HG02973 (cell line): ENCODE measurements around the gene RNF144A.
A peak's percentile ranks its signal among the peaks of the same experiment; 100 is the strongest.
"Not testable (repeated sequence)": the region's sequence is repeated elsewhere in the genome, so short reads cannot be mapped to it uniquely, and the experiment has no call there.

Source experiments
- ATAC-seq: cut with Tn5 transposase; IDR thresholded peaks from one replicate; pipeline ENCODE4 v1.9.1; 2021; ENCODE audit warnings: moderate library complexity; ENCODE audit not compliant: unreplicated experiment

The RNF144A gene

GRCh38 chr2:6995391-6996097 is 78.3 kb downstream of the RNF144A start:
- ATAC-seq, result no peak

GRCh38 chr2:6999211-6999877 is 82.1 kb downstream of the RNF144A start:
- peak; percentile 66 for ATAC-seq

GRCh38 chr2:7001395-7001794 is 84.2 kb downstream of the RNF144A start:
- ATAC-seq, result not testable (repeated sequence)

GRCh38 chr2:7003895-7004294 is 86.7 kb downstream of the RNF144A start:
- no peak for ATAC-seq

- ATAC-seq, result no peak
Observed at GRCh38 chr2:7004636-7005035, 87.4 kb downstream of the RNF144A start.

GRCh38 chr2:7007488-7007845 is 90.3 kb downstream of the RNF144A start:
- ATAC-seq, result no peak

GRCh38 chr2:7007846-7008741 is 90.9 kb downstream of the RNF144A start:
- no peak for ATAC-seq

GRCh38 chr2:7009207-7009911 is 92.1 kb downstream of the RNF144A start:
- ATAC-seq, result no peak

GRCh38 chr2:7010391-7011054 is 93.3 kb downstream of the RNF144A start:
- ATAC-seq, result no peak

- ATAC-seq, result no peak
Observed at GRCh38 chr2:7011356-7012083, 94.3 kb downstream of the RNF144A start.

- ATAC-seq, result no peak
Observed at GRCh38 chr2:7012141-7012764, 95.0 kb downstream of the RNF144A start.

GRCh38 chr2:7013471-7014160 is 96.4 kb downstream of the RNF144A start:
- ATAC-seq, result no peak

- ATAC-seq, result no peak
Observed at GRCh38 chr2:7014174-7014640, 97.0 kb downstream of the RNF144A start.

- ATAC-seq, result no peak
Observed at GRCh38 chr2:7015007-7015950, 98.1 kb downstream of the RNF144A start.

- ATAC-seq, result no peak
Observed at GRCh38 chr2:7016148-7016547, 98.9 kb downstream of the RNF144A start.

GRCh38 chr2:7016601-7017211 is 99.5 kb downstream of the RNF144A start:
- ATAC-seq, result no peak

GRCh38 chr2:7017671-7018281 is 100.6 kb downstream of the RNF144A start:
- no peak for ATAC-seq
